Measurements from ENCODE around the gene RNF208.
"Not testable (repeated sequence)": the region's sequence is repeated elsewhere in the genome, so short reads cannot be mapped to it uniquely, and the experiment has no call there.

Gene RNF208

DNA sequence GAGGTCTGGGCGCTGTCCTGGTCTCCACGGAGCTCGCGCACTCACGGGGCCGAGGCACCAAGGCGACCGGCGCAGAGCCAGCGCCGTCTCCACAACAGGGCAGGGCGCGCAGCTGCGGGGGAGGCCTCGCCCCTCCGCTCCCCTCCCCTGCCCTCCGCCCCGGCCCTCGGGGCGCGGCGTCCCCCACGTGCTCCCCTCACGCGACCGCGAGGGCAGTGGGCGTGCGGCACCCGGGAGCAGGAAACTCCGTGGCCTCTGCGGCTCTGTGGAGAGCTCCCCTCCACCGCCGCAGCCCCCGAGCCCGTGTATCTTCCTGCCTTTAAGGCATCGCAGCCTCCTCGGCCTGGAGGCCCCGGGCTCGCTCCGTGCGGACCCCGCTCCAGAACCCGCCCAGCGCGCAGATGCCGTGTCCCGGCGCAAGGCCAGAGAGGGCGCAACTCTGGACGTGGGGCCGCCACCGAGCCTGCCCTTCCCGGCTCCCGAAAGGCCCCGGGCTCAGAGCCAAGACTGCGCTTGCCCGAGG is 18.3 kb upstream of the RNF208 start:
- peak; percentile 75 for DNase-seq (ENCODE audit: low spot score)

DNA sequence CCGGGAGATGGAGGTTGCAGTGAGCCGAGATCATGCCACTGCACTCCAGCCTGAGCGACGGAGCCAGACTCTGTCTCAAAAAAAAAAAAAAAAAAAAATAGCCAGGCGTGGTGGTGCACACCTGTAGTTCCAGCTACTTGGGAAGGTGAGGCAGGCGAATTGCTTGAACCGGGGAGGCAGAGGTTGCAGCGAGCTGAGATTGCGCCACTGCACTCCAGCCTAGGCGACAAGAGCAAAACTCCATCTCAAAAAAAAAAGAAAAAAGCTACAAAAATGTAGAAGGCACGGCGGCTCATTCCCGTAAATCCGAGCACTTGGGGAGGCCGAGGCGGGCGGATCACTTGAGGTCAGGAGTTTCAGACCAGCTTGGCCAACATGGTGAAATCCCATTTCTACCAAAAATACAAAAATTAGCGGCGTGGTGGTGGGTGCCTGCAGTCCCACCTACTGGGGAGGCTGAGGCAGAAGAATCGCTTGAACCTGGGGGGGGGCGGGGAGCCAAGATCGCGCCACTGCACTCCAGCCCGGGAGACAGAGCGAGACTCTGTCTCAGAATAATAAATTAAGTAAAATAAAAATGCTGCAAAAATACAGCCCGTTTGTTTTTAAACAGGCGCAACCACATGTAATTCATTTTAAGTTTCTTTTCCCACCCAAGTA is 17.6 kb upstream of the RNF208 start:
- DNase-seq (ENCODE audit: low spot score): not testable (repeated sequence)

DNA sequence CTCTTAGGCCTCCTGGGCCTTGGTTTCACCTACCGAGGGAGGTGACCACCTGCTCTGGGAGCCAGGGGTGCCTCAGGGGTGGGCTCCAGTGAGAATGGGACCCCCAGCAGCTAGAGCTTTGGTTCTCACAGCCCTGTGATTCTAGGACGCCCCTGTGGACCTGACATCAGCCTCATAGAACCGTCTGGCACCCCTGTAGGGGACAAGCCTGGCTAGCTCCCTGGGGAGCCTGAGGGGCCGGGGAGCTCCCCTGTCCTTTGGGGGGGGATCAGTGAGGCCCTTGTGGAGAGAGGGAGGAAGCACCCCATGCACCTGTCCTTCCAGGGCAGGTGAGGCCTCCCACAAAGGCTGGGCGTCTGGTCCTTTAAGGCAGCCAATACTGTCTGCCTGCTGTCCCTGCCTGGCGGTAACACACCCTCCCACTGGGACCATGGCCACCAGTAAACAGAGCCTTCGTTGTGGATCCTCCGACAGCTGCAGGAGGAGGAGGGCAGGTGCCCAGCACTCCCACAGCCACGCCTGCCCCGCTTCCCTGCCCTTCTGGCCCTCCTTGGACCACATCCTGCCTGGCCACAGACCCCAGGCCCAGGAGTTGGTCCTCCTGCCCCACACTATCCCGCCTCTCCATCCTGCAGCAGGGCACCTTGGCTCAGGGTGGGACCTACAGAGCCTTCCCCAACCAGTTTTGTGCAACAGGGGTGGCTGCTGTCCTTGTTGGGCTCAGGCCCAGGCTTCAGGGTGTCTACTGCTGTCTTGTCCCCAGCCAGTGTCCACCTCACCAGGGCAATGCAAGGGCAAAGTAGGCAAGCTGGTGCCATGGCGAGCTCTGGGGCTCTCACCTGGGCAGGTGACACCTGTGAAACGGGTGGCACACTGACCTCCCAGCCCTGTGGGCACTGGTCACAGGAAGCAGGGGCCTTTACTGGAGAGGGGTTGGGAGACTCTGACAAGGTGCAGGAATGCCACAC is 16.0 kb upstream of the RNF208 start:
- no peak for DNase-seq (ENCODE audit: low spot score)

DNA sequence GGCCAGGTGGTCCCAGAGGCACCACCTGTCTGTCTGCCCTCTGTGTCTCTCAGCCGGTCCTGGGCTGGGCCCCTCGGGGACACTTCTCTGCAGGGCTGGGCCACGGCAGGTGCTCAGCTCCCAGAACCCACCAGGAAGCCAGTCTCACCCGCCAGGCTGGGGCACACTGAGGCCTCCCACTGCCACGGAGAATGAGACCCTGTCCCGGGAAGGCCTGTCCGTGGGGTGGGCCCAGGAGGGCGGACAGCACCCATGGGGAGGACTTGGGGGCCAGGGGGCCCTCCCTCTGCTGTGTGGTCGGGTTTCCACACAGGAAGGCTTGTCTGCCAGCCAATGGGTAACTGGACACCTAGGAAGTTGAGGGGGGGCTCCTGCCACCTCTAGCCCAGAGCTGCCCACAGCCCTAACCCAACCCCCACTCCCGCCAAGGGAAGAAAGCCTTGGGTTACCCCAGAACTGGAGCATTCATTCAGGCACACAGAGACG is 14.9 kb upstream of the RNF208 start:
- DNase-seq (ENCODE audit: low spot score): no peak

DNA sequence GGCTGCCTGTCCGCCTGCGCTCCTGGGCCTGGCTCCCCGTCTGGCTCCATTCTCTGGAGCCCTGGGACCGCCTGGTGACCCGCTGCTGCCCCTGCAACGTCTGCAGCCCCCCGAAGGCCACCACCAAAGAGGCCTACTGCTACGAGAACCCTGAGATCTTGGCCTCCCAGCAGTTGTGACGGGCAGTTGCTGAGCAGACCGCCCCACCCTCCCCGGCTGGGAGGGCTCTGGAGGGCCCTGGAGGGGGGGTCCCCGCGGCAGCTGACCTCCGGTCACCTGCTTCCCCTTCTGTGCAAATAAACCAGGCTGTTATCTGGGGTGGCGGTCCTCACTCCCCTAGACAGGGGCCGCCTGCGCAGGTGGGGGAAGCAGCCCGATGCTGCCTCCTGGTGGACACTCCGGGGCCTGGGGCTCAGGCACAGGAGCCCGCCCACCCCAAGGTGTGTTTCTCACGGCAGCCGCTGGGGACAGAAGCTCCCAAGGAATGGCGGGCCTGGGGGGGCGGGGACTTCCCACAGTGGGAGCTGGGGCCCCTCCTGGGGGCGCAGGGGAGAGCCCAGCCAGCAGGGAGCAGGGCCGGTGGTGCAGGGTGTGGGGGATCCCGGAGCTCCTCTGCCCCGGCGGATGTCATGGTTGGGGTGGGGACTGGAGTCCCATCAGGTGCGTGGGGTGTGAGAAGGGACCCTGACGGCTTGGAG is 14.3 kb upstream of the RNF208 start:
- DNase-seq (ENCODE audit: low spot score): peak; percentile 74

DNA sequence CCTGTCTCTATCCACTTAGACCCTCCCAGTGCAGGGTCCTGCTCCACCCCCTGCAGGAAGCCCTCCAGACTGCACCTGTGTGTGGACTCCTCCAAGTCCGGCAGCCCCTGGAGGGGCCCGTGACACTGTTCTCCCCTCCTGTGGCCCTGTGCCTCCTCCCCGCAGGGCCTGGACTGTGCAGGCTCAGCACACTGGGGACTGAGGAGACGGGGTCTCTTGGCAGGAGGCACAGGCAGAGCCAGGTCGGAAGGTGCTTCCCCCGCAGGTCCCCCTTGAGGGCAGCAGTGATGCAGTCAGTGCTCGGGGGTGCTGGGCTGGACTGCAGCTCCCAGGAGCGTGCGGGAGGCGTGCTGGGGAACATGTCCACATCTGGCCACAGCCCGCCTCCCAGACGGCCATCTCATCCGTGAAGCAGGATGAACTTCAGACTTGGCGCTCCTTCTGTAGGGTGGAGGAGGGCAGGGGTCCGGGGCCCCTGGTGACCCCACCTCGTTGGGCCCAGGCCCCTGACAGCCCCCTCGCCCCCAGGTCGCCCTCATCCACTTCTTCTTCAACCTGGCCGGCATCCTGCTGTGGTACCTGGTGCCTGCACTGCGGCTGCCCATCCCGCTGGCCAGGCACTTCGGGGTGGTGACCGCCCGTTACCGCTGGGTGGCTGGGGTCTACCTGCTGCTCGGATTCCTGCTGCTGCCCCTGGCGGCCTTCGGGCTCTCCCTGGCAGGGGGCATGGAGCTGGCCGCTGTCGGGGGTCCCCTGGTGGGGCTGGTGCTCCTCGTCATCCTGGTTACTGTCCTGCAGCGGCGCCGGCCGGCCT is 13.6 kb upstream of the RNF208 start:
- DNase-seq (ENCODE audit: low spot score): no peak

DNA sequence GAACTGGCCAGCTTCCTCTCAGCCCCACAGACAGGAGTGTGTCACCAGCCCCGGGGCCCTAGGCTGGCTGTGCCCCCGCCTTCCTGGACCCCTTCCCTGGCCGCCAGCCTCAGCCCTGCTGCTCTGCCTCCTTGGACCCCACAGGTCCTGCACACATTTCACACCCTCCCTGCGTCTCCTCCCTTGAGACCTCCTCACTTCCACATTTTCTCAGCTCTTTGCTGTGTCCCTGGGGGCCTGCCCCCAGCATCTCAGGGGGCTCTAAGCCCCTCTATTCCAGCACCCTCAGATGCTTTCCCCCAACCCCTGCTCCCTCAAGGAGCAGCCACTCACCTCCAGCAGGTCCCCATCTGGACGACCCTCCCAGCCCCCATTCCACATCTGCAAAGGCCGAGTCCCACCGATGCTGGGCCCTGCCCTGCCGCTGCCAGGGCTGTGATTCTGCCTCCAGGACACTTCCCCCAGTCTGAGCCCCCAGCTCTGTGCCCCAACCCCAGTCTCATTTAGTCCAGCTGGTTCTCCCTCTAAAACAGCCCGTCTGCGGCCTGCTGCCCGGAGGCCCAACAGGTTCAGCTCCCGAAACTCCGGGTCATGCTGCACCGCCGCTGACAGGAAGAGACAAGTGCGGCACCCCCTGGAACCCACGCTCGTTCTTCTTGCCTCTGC is 12.9 kb upstream of the RNF208 start:
- DNase-seq (ENCODE audit: low spot score): no peak

DNA sequence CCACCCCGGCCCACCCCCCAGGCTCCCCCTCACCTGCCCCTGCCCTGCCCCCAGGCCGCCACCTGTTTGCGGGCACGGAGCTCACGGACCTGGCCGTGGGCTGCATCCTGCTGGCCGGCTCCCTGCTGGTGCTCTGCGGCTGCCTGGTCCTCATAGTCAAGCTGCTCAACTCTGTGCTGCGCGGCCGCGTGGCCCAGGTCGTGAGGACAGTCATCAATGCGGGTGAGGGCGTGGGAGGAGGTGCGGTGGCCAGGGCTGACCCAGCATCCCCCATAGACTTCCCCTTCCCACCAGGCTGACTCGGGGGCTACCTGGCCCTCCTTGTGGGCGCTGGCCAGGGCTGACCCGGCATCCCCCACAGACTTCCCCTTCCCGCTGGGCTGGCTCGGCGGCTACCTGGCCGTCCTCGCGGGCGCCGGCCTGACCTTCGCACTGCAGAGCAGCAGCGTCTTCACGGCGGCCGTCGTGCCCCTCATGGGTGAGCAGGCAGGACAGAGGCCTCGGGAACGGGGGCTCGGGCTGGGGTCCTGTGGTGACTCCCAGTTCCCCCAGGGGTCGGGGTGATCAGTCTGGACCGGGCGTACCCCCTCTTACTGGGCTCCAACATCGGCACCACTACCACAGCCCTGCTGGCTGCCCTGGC is 12.1 kb upstream of the RNF208 start:
- DNase-seq (ENCODE audit: low spot score): no peak

DNA sequence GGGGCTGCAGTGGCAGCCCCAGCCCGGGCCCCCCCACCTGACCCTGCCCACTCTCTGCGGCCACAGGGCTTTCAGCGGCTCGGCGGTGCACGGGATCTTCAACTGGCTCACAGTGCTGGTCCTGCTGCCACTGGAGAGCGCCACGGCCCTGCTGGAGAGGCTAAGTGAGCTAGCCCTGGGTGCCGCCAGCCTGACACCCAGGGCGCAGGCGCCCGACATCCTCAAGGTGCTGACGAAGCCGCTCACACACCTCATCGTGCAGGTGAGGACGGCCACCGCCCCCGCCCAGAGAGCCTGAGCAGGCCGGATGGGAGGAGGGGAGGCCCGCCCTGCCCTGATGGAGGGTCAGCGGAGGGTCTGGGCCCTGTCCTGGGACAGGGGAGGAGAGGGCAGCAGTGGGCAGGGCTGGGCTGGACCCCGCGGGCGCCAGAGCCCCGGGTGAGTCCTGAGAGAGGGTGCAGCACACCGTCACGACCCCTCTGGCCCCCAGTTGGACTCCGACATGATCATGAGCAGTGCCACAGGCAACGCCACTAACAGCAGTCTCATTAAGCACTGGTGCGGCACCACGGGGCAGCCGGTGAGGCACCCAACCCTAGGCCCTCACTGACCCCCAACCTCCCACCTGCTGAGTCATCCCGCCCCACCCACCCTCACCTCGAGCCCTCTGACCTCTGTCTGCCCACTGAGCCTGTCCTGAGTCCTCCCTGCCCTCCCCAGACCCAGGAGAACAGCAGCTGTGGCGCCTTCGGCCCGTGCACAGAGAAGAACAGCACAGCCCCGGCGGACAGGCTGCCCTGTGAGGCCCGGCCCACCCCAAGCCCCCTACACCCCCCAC is 11.3 kb upstream of the RNF208 start:
- no peak for DNase-seq (ENCODE audit: low spot score)

DNA sequence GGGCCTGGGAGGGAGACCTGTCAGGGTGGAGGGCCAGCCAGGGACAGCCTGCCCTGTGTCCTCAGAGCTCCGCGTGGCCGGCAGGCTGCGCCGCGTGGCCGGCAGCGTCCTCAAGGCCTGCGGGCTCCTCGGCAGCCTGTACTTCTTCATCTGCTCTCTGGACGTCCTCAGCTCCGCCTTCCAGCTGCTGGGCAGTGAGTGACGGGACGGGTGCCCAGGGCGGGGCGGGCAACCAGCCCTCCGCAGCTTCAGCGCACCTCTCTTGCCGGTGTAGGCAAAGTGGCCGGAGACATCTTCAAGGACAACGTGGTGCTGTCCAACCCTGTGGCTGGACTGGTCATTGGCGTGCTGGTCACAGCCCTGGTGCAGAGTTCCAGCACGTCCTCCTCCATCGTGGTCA is 10.5 kb upstream of the RNF208 start:
- DNase-seq (ENCODE audit: low spot score): no peak

DNA sequence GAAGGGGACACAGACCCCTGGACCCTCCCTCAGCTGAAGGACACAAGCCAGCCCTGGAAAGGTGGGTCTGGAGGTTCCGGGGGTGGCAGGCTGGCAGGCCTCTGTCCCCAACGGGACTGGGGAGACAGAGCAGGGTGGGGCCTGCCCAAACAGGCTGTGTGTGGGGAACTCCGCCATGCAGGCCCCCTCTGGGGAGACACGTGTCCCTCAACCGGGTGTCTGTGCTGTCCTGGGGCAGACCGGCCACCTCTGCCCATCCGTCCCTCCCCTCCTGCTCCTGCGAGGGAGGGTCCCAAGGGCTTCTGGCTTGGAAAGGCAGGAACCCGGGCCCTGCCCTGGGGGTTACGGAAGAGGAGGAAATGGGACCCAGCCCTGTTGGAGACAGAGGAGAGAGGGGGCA is 10.1 kb upstream of the RNF208 start:
- no peak for DNase-seq (ENCODE audit: low spot score)

DNA sequence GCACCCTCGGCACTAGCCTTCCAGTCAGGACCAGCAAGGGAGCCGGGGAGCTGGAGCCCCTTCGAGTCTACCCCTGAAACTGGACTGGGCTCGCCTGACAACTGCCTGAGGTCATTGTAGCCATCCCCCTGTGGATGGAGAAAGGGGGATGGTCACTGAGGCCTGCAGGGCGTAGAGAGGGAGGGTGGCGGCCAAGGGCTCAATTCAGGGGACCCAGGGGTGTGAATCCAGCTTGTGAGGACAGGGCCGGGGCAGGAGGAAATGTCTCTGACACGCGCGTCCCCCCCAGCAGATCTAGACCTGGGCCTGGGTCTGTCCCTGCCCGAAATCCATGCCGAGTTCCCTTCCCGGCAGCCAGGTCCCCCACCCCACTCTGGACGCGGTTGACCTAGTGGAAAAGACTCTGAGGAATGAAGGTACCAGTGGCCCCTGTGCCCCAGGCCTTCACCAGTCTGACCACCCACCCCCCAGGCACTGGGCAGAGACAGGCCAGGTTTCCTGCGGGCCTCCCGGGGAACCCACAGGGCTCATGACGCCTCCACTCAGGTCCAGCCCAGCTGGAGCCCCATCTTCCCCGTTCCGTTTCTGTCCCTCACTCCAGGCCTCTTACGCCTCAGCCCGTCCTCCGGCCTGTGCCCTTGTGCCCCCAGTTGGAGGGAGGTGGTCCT is 9.5 kb upstream of the RNF208 start:
- no peak for DNase-seq (ENCODE audit: low spot score)

DNA sequence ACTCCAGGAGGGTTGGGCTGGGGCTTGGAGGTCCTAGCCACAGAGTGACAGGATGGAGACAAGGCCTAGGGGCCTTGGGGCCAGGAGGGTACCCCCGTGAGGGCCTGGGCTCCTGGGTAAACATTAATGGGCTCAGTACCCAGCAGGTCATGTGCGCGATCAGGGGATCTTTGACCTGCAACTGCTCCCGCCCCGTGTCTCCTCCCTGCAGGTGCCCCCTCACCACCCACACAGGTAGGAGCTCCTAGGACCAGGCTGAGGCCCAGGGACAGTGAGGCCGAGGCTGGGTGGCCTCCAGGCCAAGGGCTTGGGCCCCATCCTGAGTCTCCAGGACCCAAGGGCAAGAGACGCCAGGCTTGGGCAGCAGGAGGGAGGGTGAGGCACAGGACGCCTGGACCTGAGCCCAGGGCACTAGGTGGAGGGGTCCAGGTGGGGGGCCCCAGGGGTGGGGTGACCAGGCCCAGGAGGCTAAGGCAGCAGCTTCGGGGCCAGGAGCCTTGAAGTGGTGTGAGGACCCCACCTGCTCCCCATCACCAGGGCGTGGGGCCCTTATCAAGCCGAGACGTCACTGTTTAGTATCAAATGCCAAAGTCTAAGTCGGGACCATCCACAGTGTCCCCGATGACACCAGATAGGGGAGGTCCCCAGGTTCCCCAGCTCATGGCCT is 8.8 kb upstream of the RNF208 start, which contains the start of gene SLC34A3:
Gene SLC34A3 (plus strand): TSS at position 197 of the 667 bp plus-strand sequence. CDS start 802 bp downstream, outside the sequence.
- no peak for DNase-seq (ENCODE audit: low spot score)

DNA sequence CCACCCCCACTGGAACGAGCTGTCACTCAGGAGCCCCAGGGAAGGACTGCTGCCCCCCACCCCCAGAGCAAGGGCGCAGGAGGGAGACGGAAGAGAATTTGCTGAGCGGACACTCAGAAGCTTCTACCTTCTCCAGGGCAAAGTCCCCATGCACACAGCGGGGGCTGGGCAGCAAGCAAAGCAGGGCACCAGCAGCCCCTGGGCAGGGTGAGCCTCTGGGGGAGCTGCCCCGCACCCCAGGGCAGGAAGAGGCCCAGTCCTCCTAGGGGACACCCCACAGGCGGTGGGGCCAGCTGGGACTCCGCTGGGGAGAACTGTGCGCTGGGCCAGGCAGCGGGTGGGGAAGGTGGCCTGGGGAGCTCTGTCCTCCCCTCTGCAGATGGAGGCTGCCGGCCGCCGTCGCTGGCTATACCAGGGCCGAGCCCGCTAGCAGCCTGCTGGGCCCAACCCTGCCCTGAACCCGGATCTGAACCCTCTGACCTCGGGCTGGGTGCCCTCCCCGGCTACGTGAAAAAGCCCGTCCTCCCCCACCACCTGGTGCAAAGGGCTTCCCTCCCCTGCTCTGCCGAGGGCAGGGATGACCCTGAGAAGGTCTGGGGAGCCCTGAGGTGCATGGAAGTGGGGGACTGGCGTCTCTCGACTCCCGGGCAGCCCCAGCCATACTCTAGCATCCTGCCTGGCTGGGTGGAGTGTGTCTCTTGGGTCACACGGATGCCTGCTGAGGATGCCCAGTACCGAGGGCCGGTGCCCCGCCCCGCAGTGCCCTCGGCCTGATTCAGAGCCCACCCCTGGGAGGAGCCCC is 8.1 kb upstream of the RNF208 start:
- no peak for DNase-seq (ENCODE audit: low spot score)

DNA sequence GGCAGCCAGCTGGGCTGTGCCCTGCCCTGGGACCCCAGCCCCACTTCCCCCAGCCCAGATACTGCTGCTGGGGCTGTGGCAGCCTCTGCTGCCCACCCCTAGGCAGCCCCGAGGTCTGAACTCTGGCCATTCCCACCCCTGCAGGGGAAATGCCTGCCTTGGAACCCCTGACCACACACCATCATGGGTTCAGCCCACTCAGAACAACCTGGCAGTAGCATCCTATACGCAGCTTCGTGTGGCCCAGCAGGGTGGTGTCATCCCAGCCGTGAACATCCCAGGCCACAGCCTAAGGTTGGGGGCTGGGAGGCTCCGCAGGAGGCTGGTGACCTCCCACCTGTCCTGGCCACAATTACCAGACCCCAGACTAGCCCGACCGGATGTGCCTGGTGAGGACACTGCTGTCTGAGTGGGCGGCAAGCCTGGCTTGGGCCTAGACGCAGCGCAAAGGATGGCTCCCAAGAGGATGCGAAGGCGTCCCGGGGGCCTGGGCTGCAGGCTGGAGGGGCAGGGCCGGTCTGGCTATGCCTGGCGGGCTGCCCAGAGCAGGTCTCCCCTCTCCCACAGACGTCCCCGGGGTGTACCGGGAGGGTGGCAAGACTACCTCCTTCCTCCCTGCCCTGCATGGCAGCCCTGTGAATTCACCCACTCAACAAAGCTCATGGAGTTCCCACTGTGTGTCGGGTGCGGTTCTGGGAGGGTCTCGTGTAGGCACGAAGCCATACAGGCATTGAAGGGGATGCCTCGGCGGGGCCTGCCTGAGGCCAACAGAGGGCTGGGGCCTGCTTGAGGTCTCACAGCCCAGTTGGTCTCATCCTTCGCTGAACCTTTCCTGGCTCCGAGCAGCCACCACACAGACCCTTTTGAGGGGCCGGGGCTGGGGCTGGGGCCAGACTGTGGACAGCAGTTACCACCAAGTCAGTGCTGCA is 7.2 kb upstream of the RNF208 start:
- DNase-seq (ENCODE audit: low spot score): no peak

DNA sequence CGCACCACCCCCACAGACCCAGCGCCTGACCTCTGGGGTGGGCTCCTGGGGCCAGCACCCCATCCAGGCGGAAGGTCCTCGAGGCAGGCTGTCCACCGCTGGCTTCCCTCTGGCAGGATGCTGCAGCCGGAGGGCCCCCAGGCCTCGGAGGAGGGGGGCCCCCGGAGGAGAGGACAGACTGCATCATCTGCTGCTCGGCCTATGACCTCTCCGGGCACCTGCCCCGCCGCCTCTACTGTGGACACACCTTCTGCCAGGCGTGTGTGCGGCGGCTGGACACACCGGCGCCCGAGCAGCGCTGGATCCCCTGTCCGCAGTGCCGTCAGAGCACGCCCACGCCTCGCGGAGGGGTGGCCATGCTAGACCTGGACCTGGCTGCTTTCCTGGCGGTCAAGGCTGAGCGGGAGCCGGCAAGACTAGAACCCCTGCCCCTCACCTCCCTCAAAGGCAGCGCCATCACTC is 6.5 kb upstream of the RNF208 start:
- DNase-seq (ENCODE audit: low spot score): no peak
